GM12878 (cell line): Measurements from ENCODE around the gene P4HA2. TPM values are rescaled to one million over a fixed set of nuclear protein-coding genes. Genes with fewer than 3 reads are reported as not detected.
A peak's percentile ranks its signal among the peaks of the same experiment; 100 is the strongest.

ENCODE experiments used
- ASH2L ChIP-seq: fragments of 300-600, 200-600 bp; sonication (generic); IDR thresholded peaks from 2 replicates; pipeline ENCODE4 v1.6.1; 2017; ENCODE audit warnings: low read depth, mild to moderate bottlenecking, borderline replicate concordance
- BRCA1 ChIP-seq: IDR thresholded peaks from 2 replicates; pipeline ENCODE4 v1.6.1; 2011; ENCODE audit warnings: low read depth, low read length, improper control_type of control experiment
- CBX5 ChIP-seq: sonication (generic); IDR thresholded peaks from 2 replicates; pipeline ENCODE4 v1.6.1; 2016; ENCODE audit warnings: low read depth, moderate library complexity, mild to moderate bottlenecking, inconsistent platforms
- CHD4 ChIP-seq: fragments of 200-600 bp; sonication (generic); IDR thresholded peaks from 2 replicates; pipeline ENCODE4 v1.6.1; 2016; ENCODE audit warnings: mild to moderate bottlenecking
- JUNB ChIP-seq: IDR thresholded peaks from 2 replicates; pipeline ENCODE4 v1.6.1; 2016; ENCODE audit warnings: antibody characterized with exemption, mild to moderate bottlenecking
- MAX ChIP-seq: IDR thresholded peaks from 2 replicates; pipeline ENCODE4 v1.6.1; 2012; ENCODE audit warnings: low read depth, low read length, improper control_type of control experiment
- MTA2 ChIP-seq: fragments of 450-650 bp; IDR thresholded peaks from 2 replicates; pipeline ENCODE4 v1.6.1; 2016; ENCODE audit warnings: low read depth, mild to moderate bottlenecking, moderate library complexity
- RUNX3 ChIP-seq: IDR thresholded peaks from 2 replicates; pipeline ENCODE4 v1.6.1; 2012; ENCODE audit warnings: low read length, inconsistent platforms
- SMC3 ChIP-seq: IDR thresholded peaks from 2 replicates; pipeline ENCODE4 v1.6.1; 2011; ENCODE audit warnings: low read length, improper control_type of control experiment, borderline replicate concordance
- SREBF2 ChIP-seq: IDR thresholded peaks from 2 replicates; pipeline ENCODE4 v1.6.1; 2012; ENCODE audit warnings: mild to moderate bottlenecking, low read length
- SUPT20H ChIP-seq: IDR thresholded peaks from 2 replicates; pipeline ENCODE4 v1.6.1; 2011; ENCODE audit warnings: low read depth, mild to moderate bottlenecking, low read length, moderate library complexity, borderline replicate concordance; ENCODE audit not compliant: control insufficient read depth
- ZBTB11 ChIP-seq: fragments of 450-650 bp; formaldehyde crosslinking; IDR thresholded peaks from 2 replicates; pipeline ENCODE4 v1.5.0; 2022; ENCODE audit warnings: mild to moderate bottlenecking, missing genetic modification characterization
- ZNF592 ChIP-seq: fragments of 450-650 bp; IDR thresholded peaks from 2 replicates; pipeline ENCODE4 v1.6.1; 2017; ENCODE audit warnings: mild to moderate bottlenecking, moderate library complexity
- polyA plus RNA-seq, 11 experiments: library from polyadenylated mRNA; depleted of rRNA in 4 of 11; unstranded in 6 of 11; stranded (reverse) in 5 of 11; fragments of >200 nt; fragmentation: Nextera tagmentation in 4 of 11; fragmentation: Illumina TruSeq in 1 of 11; extraction: Ambion mirVana in 4 of 11; extraction: Trizol in 1 of 11; gene quantifications; 1 replicate in 1 of 11; 2 replicates in 10 of 11; pipeline versions ENCODE4 v1.2.1 to v1.2.3, GENCODE V29; 2011 to 2016; ENCODE audit warnings: inconsistent platforms in 2 of 11, missing spikeins in 2 of 11, low read depth in 1 of 11
- total RNA-seq, 4 experiments: library from RNA; depleted of rRNA in 3 of 4; stranded (reverse); fragments of >200 nt in 3 of 4; fragmentation: Illumina TruSeq in 1 of 4; extraction: Trizol in 1 of 4; gene quantifications; 2 replicates each; pipeline versions ENCODE4 v1.2.1 to v1.2.3, GENCODE V29; 2013 to 2021
- TF ChIP-seq, protein P1 (sequence below): fragments of 450-650 bp; IDR thresholded peaks from 2 replicates; pipeline ENCODE4 v1.6.1; 2017; ENCODE audit warnings: antibody characterized with exemption, mild to moderate bottlenecking, moderate library complexity
- TF ChIP-seq, protein P2 (sequence below): IDR thresholded peaks from 2 replicates; pipeline ENCODE4 v1.6.1; 2011; ENCODE audit warnings: low read depth, low read length, improper control_type of control experiment, borderline replicate concordance

The P4HA2 gene
- total and polyA plus RNA-seq, 10 of the 15 experiments (the other 5 are each of a cell fraction or from before 2014, with no cell fraction given) = 4.7 to 10.9 (median 7.5) TPM

GRCh38 chr5:132238169-132238744 is 10.6 kb upstream of the P4HA2 start (continued):
- TF ChIP-seq ZNF592 = 0 out of 2 replicates have a peak, but pooled peaks have one; percentile 49
- TF ChIP-seq, protein P1, sequence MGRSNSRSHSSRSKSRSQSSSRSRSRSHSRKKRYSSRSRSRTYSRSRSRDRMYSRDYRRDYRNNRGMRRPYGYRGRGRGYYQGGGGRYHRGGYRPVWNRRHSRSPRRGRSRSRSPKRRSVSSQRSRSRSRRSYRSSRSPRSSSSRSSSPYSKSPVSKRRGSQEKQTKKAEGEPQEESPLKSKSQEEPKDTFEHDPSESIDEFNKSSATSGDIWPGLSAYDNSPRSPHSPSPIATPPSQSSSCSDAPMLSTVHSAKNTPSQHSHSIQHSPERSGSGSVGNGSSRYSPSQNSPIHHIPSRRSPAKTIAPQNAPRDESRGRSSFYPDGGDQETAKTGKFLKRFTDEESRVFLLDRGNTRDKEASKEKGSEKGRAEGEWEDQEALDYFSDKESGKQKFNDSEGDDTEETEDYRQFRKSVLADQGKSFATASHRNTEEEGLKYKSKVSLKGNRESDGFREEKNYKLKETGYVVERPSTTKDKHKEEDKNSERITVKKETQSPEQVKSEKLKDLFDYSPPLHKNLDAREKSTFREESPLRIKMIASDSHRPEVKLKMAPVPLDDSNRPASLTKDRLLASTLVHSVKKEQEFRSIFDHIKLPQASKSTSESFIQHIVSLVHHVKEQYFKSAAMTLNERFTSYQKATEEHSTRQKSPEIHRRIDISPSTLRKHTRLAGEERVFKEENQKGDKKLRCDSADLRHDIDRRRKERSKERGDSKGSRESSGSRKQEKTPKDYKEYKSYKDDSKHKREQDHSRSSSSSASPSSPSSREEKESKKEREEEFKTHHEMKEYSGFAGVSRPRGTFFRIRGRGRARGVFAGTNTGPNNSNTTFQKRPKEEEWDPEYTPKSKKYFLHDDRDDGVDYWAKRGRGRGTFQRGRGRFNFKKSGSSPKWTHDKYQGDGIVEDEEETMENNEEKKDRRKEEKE = no peak
- TF ChIP-seq MAX = no peak
- no peak for TF ChIP-seq SREBF2
- no peak for TF ChIP-seq ZBTB11 (CRISPR knock-in tag)
- TF ChIP-seq BRCA1 = no peak
- no peak for TF ChIP-seq RUNX3
- TF ChIP-seq CHD4 = no peak
- no peak for TF ChIP-seq CBX5
- TF ChIP-seq, protein P2, sequence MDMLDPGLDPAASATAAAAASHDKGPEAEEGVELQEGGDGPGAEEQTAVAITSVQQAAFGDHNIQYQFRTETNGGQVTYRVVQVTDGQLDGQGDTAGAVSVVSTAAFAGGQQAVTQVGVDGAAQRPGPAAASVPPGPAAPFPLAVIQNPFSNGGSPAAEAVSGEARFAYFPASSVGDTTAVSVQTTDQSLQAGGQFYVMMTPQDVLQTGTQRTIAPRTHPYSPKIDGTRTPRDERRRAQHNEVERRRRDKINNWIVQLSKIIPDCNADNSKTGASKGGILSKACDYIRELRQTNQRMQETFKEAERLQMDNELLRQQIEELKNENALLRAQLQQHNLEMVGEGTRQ = no peak
- TF ChIP-seq MTA2 = no peak
- TF ChIP-seq ASH2L = no peak
- TF ChIP-seq JUNB = no peak
- no peak for TF ChIP-seq SUPT20H
- TF ChIP-seq SMC3 = peak; percentile 89
